Fibroblast of lung (primary cell): Measurements from ENCODE around the gene CC2D2A. TPM values are rescaled to one million over a fixed set of nuclear protein-coding genes. Genes with fewer than 3 reads are reported as not detected.

ENCODE experiments used
- DNase-seq, 2 donors: peaks; one replicate each; pipeline versions ENCODE4 v3.0.0 to v3.0.0-alpha.2; 2010; ENCODE audit warnings: low read depth in 2 of 2
- H2AFZ ChIP-seq: 2 replicates; pipeline ENCODE4 v1.5.1; 2012; ENCODE audit warnings: low read length, control low read depth, inconsistent platforms
- H3K27ac ChIP-seq: 2 replicates; pipeline ENCODE4 v1.5.1; 2011; ENCODE audit warnings: low read length, control low read depth; ENCODE audit not compliant: insufficient read depth
- H3K27me3 ChIP-seq: 2 replicates; pipeline ENCODE4 v1.5.1; 2011; ENCODE audit warnings: mild to moderate bottlenecking, low read length; ENCODE audit not compliant: control insufficient read depth, insufficient read depth
- H3K36me3 ChIP-seq: 2 replicates; pipeline ENCODE4 v1.5.1; 2011; ENCODE audit warnings: low read length; ENCODE audit not compliant: control insufficient read depth, insufficient read depth
- H3K4me1 ChIP-seq: 2 replicates; pipeline ENCODE4 v1.5.1; 2011; ENCODE audit warnings: low read length; ENCODE audit not compliant: control insufficient read depth, insufficient read depth; ENCODE audit errors: extremely low read depth
- H3K4me2 ChIP-seq: 2 replicates; pipeline ENCODE4 v1.5.1; 2011; ENCODE audit warnings: low read length, control low read depth; ENCODE audit not compliant: insufficient read depth; ENCODE audit errors: extremely low read depth
- H3K4me3 ChIP-seq, 4 experiments: fragments of 200-600 bp in 1 of 4; sonication (generic) in 1 of 4; replicated peaks in 1 of 4; 2 replicates each; pipeline ENCODE4 v1.5.1; 2011 to 2016; ENCODE audit warnings: low read length in 4 of 4, low read depth in 3 of 4, mild to moderate bottlenecking in 3 of 4, control low read depth in 2 of 4, inconsistent platforms in 1 of 4, mixed read lengths in 1 of 4; ENCODE audit not compliant: insufficient read depth in 1 of 4; ENCODE audit errors: control extremely low read depth in 1 of 4
- H3K79me2 ChIP-seq: 2 replicates; pipeline ENCODE4 v1.5.1; 2012; ENCODE audit warnings: mild to moderate bottlenecking, low read length, inconsistent platforms; ENCODE audit not compliant: control insufficient read depth, insufficient read depth
- H3K9ac ChIP-seq: 2 replicates; pipeline ENCODE4 v1.5.1; 2011; ENCODE audit warnings: mild to moderate bottlenecking, low read length, control low read depth; ENCODE audit not compliant: insufficient read depth
- H3K9me3 ChIP-seq: 2 replicates; pipeline ENCODE4 v1.5.1; 2012; ENCODE audit warnings: low read depth, low read length; ENCODE audit not compliant: control insufficient read depth, insufficient read depth
- H4K20me1 ChIP-seq: 2 replicates; pipeline ENCODE4 v1.5.1; 2011; ENCODE audit warnings: low read length; ENCODE audit not compliant: control insufficient read depth, insufficient read depth; ENCODE audit errors: extremely low read depth
- EZH2 ChIP-seq: IDR thresholded peaks from 2 replicates; pipeline ENCODE4 v1.5.1; 2012; ENCODE audit warnings: low read length, control low read depth, mild to moderate bottlenecking; ENCODE audit errors: missing control alignments
- polyA plus RNA-seq, 2 donors: library from polyadenylated mRNA; depleted of rRNA in 1 of 2; stranded (reverse) in 1 of 2; unstranded in 1 of 2; fragments of >200 nt; gene quantifications; 2 replicates each; pipeline ENCODE4 v1.2.1, GENCODE V29; 2011 to 2012; ENCODE audit warnings: missing spikeins in 1 of 2
- total RNA-seq: library from RNA; depleted of rRNA; stranded (reverse); fragments of >200 nt; gene quantifications from 2 replicates; pipeline ENCODE4 v1.2.1, GENCODE V29; 2014
- TF ChIP-seq, protein P1 (sequence below), 2 donors: IDR thresholded peaks in 1 of 2; conservative IDR thresholded peaks in 1 of 2; 1 replicate in 1 of 2; 2 replicates in 1 of 2; pipeline ENCODE4 v1.5.1; 2011 to 2012; ENCODE audit warnings: low read length in 2 of 2, control low read depth in 1 of 2, inconsistent platforms in 1 of 2, low read depth in 1 of 2, mild to moderate bottlenecking in 1 of 2

Gene CC2D2A
- total and polyA plus RNA-seq, 2 donors (not counting 1 experiment from before 2014, with no cell fraction given): 30.9 to 41.6 TPM

DNA sequence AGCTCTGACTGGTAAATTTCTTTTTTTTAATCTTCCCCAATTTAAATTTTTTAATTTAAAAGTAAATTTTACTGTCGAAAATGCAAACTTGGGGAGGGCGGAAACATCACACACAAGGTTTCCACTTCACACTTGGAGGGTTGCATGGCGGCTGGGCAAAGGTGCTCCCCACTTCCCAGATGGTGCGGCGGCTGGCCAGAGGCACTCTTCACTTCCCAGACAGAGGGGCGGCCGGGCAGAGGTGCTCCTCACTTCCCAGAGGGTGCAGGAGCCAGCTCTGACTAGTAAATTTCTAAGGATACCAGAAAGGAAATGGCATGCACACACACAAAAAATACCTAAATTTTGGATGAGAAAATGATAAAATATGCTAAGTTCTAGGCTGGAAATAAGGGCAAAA lies 25.4 kb upstream of the CC2D2A start:
- Histone ChIP-seq H3K4me2 (no peak overlapping the region), H4K20me1 (no peaks in the 10 kb centered on the region), H3K27ac (no peak overlapping the region), H3K9ac (no peak overlapping the region), H3K36me3 (no peaks in the 10 kb centered on the region), H3K9me3 (no peaks in the 10 kb centered on the region), H3K79me2 (no peaks in the 10 kb centered on the region), H2AFZ (no peak overlapping the region), H3K4me3 (no peak overlapping the region), H3K27me3 (no peaks in the 10 kb centered on the region), H3K4me1 (no peaks in the 10 kb centered on the region)
- no peak for TF ChIP-seq EZH2
- TF ChIP-seq, protein P1, sequence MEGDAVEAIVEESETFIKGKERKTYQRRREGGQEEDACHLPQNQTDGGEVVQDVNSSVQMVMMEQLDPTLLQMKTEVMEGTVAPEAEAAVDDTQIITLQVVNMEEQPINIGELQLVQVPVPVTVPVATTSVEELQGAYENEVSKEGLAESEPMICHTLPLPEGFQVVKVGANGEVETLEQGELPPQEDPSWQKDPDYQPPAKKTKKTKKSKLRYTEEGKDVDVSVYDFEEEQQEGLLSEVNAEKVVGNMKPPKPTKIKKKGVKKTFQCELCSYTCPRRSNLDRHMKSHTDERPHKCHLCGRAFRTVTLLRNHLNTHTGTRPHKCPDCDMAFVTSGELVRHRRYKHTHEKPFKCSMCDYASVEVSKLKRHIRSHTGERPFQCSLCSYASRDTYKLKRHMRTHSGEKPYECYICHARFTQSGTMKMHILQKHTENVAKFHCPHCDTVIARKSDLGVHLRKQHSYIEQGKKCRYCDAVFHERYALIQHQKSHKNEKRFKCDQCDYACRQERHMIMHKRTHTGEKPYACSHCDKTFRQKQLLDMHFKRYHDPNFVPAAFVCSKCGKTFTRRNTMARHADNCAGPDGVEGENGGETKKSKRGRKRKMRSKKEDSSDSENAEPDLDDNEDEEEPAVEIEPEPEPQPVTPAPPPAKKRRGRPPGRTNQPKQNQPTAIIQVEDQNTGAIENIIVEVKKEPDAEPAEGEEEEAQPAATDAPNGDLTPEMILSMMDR (conservative IDR thresholded peaks at IDR 0.05 in 1 of 2, IDR thresholded peaks at IDR 0.05 in 1 of 2; ENCODE audit: low read depth in 1 of 2, low read length in 2 of 2): no peak
- no peak for DNase-seq

DNA sequence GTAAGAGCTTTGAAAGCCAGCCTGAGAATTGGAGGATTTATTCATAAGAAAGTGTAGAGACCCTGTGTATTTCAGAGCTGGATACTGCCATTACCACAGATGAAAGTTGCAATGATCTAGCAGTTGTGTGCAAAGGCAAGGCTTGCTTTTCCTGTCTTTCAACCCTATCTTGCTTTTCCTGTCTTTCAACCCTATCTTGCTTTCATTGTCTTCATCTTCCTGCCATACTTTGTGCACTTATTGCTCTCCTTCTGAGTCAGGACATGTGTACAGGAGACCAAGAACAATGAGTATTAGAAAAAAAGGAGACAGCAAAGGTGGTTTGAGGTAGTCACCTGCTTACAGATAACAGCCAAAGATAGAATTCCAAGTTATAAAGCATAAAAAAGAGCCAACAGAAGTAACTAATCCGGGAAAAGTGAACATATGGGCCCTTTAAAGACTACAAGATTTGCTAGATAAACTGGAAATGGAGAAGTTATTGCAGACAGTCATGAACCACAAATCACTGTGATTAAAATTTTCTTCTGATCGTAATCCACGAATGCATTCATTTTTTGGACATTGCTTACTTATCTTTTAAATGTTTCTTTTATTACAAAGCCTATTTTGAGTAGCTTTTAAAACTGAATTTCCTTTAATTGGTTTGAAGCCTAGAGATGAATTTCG lies 24.7 kb upstream of the CC2D2A start:
- DNase-seq: no peak
- no peaks in the 10 kb centered on the region for H3K27me3 ChIP-seq
- H3K9ac ChIP-seq: no peak overlapping the region
- H3K79me2 ChIP-seq: no peaks in the 10 kb centered on the region
- H3K4me3 ChIP-seq: no peak overlapping the region
- no peaks in the 10 kb centered on the region for H4K20me1 ChIP-seq
- H3K36me3 ChIP-seq: no peaks in the 10 kb centered on the region
- no peak overlapping the region for H2AFZ ChIP-seq
- H3K27ac ChIP-seq: no peak overlapping the region
- H3K9me3 ChIP-seq: no peaks in the 10 kb centered on the region
- H3K4me1 ChIP-seq: no peaks in the 10 kb centered on the region
- TF ChIP-seq EZH2: no peak
- TF ChIP-seq, protein P1 (conservative IDR thresholded peaks at IDR 0.05 in 1 of 2, IDR thresholded peaks at IDR 0.05 in 1 of 2; ENCODE audit: low read depth in 1 of 2, low read length in 2 of 2): no peak
- H3K4me2 ChIP-seq: no peak overlapping the region

DNA sequence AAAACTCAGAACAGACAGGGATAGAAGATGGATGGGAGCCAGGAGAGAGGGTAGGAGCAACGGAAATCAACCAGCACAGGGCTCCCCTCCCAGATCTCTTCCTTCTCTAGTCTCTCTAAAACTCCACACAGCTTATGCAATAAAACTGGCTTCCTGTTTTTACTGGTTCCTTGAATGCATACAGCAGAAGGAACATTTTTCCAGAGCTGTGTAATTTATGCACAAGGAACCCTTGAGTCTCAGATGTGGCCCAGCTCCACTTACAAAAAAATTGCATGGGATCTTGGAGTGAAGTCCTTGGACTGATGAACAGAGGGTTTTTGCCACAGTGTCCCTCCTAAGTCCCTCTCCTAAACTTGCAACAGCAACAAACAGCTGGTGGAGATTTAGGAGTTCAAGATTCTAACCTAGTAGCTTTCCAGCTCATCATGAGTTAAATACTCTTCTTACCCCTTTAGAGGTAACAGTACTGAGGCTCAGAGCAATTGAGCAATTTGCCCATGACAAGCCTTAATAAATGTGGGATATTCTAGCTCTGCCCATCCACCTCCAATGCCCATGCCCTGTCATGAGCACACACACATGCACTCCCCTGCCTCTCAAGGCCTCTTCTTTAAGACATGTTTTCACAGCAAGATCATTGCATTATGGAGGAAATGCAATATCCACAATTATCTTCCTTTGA lies 18.4 kb upstream of the CC2D2A start:
- H4K20me1 ChIP-seq: no peaks in the 10 kb centered on the region
- H3K27me3 ChIP-seq: no peaks in the 10 kb centered on the region
- no peaks in the 10 kb centered on the region for H3K79me2 ChIP-seq
- H3K27ac ChIP-seq: peak overlapping the region; percentile 51
- H3K4me3 ChIP-seq: no peak overlapping the region
- TF ChIP-seq, protein P1 (conservative IDR thresholded peaks at IDR 0.05 in 1 of 2, IDR thresholded peaks at IDR 0.05 in 1 of 2; ENCODE audit: low read depth in 1 of 2, low read length in 2 of 2): no peak
- DNase-seq: peak; percentile 55 to 62
- H2AFZ ChIP-seq: no peak overlapping the region
- H3K4me1 ChIP-seq: peaks cover 27% of the 10 kb centered on the region
- no peaks in the 10 kb centered on the region for H3K36me3 ChIP-seq
- no peak overlapping the region for H3K9ac ChIP-seq
- H3K9me3 ChIP-seq: no peaks in the 10 kb centered on the region
- peak overlapping the region; percentile 67 for H3K4me2 ChIP-seq
